Heart left ventricle (tissue), 16 donors: Measurements from ENCODE around the gene FEM1B. TPM values are rescaled to one million over a fixed set of nuclear protein-coding genes. Genes with fewer than 3 reads are reported as not detected.
A peak's percentile ranks its signal among the peaks of the same experiment; 100 is the strongest.

Experiments
- ATAC-seq, 4 donors: fragments of 200-7000 bp; cut with Tn5 transposase; one replicate each; pipeline ENCODE4 v1.9.1; 2020 to 2022; ENCODE audit warnings: moderate library complexity in 4 of 4, mild to moderate bottlenecking in 3 of 4, moderate number of reproducible peaks in 1 of 4
- DNase-seq, 5 donors: peaks; one replicate each; pipeline ENCODE4 v3.0.0-alpha.2; 2020
- H3K27ac ChIP-seq, 12 donors: fragments of 200-600 bp; sonication (generic) in 4 of 12; one replicate each; pipeline versions ENCODE4 v1.5.0 to v1.8.0; 2016 to 2022; ENCODE audit warnings: mild to moderate bottlenecking in 2 of 12
- H3K27me3 ChIP-seq, 9 donors: fragments of 200-600 bp; sonication (generic) in 2 of 9; one replicate each; pipeline versions ENCODE4 v1.5.1 to v1.8.0; 2016 to 2022; ENCODE audit warnings: mild to moderate bottlenecking in 3 of 9
- H3K36me3 ChIP-seq, 9 donors: fragments of 200-600 bp; sonication (generic) in 2 of 9; one replicate each; pipeline versions ENCODE4 v1.5.0 to v1.8.0; 2018 to 2022; ENCODE audit warnings: mild to moderate bottlenecking in 2 of 9
- H3K4me1 ChIP-seq, 12 donors: fragments of 200-600 bp; sonication (generic) in 4 of 12; one replicate each; pipeline versions ENCODE4 v1.5.0 to v1.8.0; 2016 to 2022; ENCODE audit warnings: mild to moderate bottlenecking in 3 of 12
- H3K4me3 ChIP-seq, 12 donors: fragments of 200-600 bp; sonication (generic) in 4 of 12; one replicate each; pipeline versions ENCODE4 v1.5.0 to v1.8.0; 2017 to 2022; ENCODE audit warnings: mild to moderate bottlenecking in 9 of 12, moderate library complexity in 4 of 12
- H3K9me3 ChIP-seq, 12 donors: fragments of 200-600 bp; sonication (generic) in 4 of 12; one replicate each; pipeline versions ENCODE4 v1.5.0 to v1.8.0; 2016 to 2022; ENCODE audit warnings: mild to moderate bottlenecking in 1 of 12
- POLR2A ChIP-seq, 2 donors: fragments of 450-650 bp; IDR thresholded peaks; one replicate each; pipeline ENCODE4 v1.6.1; 2017; ENCODE audit warnings: antibody characterized with exemption in 2 of 2, mild to moderate bottlenecking in 2 of 2, moderate library complexity in 2 of 2
- WGBS, 4 donors: extraction: QIAGEN DNeasy Blood & Tissue Kit in 2 of 4; methylation state at CpG; one replicate each; pipeline versions ENCODE4 v1.1.5 to v1.1.7; 2013 to 2018; 5-methylcytosine and 5-hydroxymethylcytosine counted together
- intact Hi-C, 10 donors: fragments of 100-400 bp; cut with DNase I; formaldehyde crosslinking; loops; one replicate each; pipeline versions ENCODE4 v1.11.1 to v1.14.2; 2022
- polyA plus RNA-seq, 2 donors: library from polyadenylated mRNA; stranded (reverse); fragments of 200-250 nt; gene quantifications; one replicate each; pipeline ENCODE4 v1.2.3, GENCODE V29; 2013
- total RNA-seq, 9 donors: library from RNA; depleted of rRNA in 2 of 9; stranded (reverse); fragments of >200 nt in 2 of 9; fragmentation: NEBNext Ultra II Directional in 3 of 9; extraction: Animal tissue kit (Norgen Biotek cat#: 25700) in 3 of 9; gene quantifications; one replicate each; pipeline versions ENCODE4 v1.1.0 to v1.2.4, GENCODE V29; 2016 to 2023
- TF ChIP-seq, protein P1 (sequence below), 12 donors: fragments of 200-600 bp; sonication (generic) in 4 of 12; IDR thresholded peaks; one replicate each; pipeline versions ENCODE4 v1.5.0 to v1.8.0; 2018 to 2022; ENCODE audit warnings: antibody characterized with exemption in 12 of 12, mild to moderate bottlenecking in 5 of 12
- donor health status: ischemic (EF 13 %, LVEDD 7.1; RV severe dilation, severe dysfunction).
- donor health status: healthy with polysubstance abuse.
- donor health status: DM: no; HTN: yes; CAD: no.
- donor health status: DM: no; HTN: no; CAD: no.
- donor health status: ischemic (EF 25% LVEDD 6.9; RV normal size, moderate dysfunction).
- donor health status: ischemic (EF 25% LVEDD 5.7; RV mildly dilated, moderate dysfunction).
- donor health status: healthy.
- donor health status: DM: yes; HTN: yes; CAD: no.
- donor health status: ischemic (EF 35%, LVEDD 5.7; RV mildly dilated, moderate dysfunction).
- donor health status: nonischemic (EF 11% LVEDD 7.7; RV severe dilation, severe dysfunction).
- donor health status: DM: yes; HTN: yes; CAD: no.
- donor health status: PGD.
- donor health status: ischemic (EF 29% LVEDD 5.4; RV normal size, mild dysfunction).
- donor health status: nonischemic (EF 23%, LVEDD 6.1; RV moderate dilation, normal function).

Gene FEM1B
- total and polyA plus RNA-seq, 11 donors = 9.3 to 94.0 (median 52.7) TPM

DNA sequence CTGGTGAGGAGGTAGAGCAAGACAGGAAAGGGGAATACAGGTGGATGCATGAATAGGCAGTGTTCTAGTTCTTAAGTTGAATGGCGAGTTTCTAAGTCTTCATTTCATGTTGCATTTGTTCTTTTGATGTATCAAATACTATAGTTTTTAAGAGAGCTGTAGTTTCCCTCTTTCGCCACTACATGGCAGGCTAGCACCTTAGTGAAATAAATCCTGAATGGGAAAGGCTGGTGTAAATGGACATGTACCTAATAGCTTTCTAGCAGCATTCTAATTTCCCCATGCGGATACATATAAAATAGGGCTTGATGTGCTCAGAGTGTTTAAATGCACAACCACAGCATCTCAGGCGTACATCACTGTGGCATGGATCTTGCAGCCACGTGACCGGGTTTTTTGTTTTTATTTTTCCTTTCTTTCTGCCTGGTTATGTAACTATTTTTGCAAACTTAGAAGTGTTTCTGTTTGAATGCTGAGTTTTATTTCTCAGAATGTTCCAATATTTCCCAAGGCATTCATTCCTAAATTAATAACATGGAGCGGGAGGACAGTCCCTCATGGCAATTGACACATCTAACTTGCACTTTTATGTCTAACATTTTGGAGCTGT is 24.5 kb upstream of the FEM1B start:
- Histone ChIP-seq H3K27ac (peak overlapping the region in 1 of 12 donors; percentile 2), H3K36me3 (no peaks in the 10 kb centered on the region), H3K4me3 (no peak overlapping the region), H3K27me3 (no peaks in the 10 kb centered on the region), H3K4me1 (peaks cover 0 to 19% (median 5%) of the 10 kb centered on the region in 12 donors), H3K9me3 (no peaks in the 10 kb centered on the region)
- TF ChIP-seq, protein P1, sequence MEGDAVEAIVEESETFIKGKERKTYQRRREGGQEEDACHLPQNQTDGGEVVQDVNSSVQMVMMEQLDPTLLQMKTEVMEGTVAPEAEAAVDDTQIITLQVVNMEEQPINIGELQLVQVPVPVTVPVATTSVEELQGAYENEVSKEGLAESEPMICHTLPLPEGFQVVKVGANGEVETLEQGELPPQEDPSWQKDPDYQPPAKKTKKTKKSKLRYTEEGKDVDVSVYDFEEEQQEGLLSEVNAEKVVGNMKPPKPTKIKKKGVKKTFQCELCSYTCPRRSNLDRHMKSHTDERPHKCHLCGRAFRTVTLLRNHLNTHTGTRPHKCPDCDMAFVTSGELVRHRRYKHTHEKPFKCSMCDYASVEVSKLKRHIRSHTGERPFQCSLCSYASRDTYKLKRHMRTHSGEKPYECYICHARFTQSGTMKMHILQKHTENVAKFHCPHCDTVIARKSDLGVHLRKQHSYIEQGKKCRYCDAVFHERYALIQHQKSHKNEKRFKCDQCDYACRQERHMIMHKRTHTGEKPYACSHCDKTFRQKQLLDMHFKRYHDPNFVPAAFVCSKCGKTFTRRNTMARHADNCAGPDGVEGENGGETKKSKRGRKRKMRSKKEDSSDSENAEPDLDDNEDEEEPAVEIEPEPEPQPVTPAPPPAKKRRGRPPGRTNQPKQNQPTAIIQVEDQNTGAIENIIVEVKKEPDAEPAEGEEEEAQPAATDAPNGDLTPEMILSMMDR (IDR thresholded peaks at IDR 0.05) = peak; percentile 80 to 93 (median 87)
- TF ChIP-seq POLR2A (IDR thresholded peaks at IDR 0.05) = no peak
- intact Hi-C loops = loop anchor here (1.0 to 10.0 kb wide), 12 partner anchors 44 to 674 kb away; no protein-coding TSS in a partner anchor
- 29 to 39% (median 34%) methylated on average over 7 of the region's 7 CpGs for WGBS, 4 donors
- DNase-seq (no peak), ATAC-seq (peak in 3 of 4 donors; percentile 29 to 45 (median 40))

DNA sequence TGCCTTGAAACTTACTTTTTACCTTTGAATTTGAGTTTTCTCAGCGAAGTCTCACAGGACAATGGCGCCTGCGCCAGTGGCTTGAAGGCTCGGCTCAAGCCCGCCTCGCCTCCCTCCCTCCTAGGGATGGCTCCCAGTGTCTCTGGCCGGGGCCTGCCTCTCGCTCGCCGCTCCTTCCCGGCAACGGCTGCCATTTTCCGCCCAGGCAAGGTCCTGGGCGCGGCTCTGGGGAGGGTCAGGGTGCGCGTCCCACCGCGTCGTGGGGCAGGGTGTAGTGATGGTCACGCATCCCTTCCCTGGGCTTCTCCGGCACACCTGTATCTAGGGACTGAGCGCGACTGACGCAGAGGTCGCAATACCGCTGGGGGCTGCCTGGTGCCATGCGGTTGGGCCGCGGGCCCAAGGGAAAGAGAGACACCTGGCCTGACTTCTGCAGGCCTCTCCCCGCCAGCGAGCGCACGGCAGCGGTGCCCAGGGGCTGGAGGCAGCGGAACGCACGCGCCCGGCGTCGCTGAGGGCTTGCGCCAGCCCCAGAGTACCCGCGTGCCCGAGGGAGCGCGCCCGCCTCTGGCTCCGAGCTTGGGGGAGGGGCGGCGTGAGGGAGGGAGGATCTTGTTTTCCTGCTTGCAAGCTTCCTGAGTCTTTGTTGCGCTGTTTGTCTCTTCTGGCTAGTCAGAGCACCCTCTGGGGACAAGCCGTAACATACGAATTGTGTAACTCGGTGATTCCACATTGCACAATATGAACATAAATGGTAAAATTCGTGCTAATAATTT is 20.7 kb upstream of the FEM1B start:
- intact Hi-C loops = loop anchor here in 5 of 10 donors (2.0 to 10.0 kb wide), 5 partner anchors 20 to 300 kb away; partner anchors contain the start of gene FEM1B (in 1 of the 5)
- H3K4me3 ChIP-seq = peak overlapping the region; percentile 9 to 70 (median 62)
- no peaks in the 10 kb centered on the region for H3K9me3 ChIP-seq
- TF ChIP-seq, protein P1 (IDR thresholded peaks at IDR 0.05) = peak in 2 of 12 donors; percentile 4 to 15
- TF ChIP-seq POLR2A (IDR thresholded peaks at IDR 0.05) = peak in 1 of 2 donors; percentile 65
- peak overlapping the region; percentile 71 to 90 (median 88) for H3K27ac ChIP-seq
- DNase-seq = peak; percentile 86 to 94 (median 89)
- ATAC-seq = peak; percentile 87 to 96 (median 95)
- peaks cover 0 to 20% (median 5%) of the 10 kb centered on the region in 12 donors for H3K4me1 ChIP-seq
- WGBS, 4 donors = 6 to 23% (median 12%) methylated on average over 28 to 57 of the region's 57 CpGs
- H3K36me3 ChIP-seq = no peaks in the 10 kb centered on the region
- no peaks in the 10 kb centered on the region for H3K27me3 ChIP-seq

DNA sequence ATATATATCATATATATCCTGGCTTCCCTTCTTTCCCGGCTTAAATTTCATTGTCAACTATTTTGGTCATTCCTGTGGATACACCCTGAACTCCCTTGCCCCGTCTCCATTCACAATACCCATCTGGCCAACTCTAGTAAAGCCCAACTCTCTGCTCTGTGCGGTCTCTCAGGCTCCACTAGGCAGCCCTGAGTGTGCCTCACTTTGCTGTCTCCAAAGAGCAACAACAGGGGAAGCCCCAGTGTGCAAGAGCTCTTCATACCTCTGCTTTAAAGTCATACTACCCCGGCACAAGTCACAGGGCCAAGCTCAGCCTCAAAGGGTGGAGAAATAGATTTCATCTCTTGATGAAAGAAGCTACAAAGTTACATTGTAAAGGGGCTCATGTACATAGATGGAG is 18.9 kb upstream of the FEM1B start:
- Histone ChIP-seq H3K9me3 (no peaks in the 10 kb centered on the region), H3K4me1 (peaks cover 0 to 20% (median 5%) of the 10 kb centered on the region in 12 donors), H3K27ac (peak overlapping the region in 3 of 12 donors; percentile 32 to 43 (median 33)), H3K4me3 (no peak overlapping the region), H3K36me3 (no peaks in the 10 kb centered on the region), H3K27me3 (no peaks in the 10 kb centered on the region)
- TF ChIP-seq, protein P1 (IDR thresholded peaks at IDR 0.05) = no peak
- no peak for TF ChIP-seq POLR2A (IDR thresholded peaks at IDR 0.05)
- no peak for DNase-seq
- intact Hi-C loops = loop anchor here in 5 of 10 donors (5.0 to 10.0 kb wide), 4 partner anchors 39 to 299 kb away; no protein-coding TSS in a partner anchor
- 58 to 71% (median 63%) methylated on average over 4 of the region's 4 CpGs for WGBS, 4 donors
- ATAC-seq = no peak

DNA sequence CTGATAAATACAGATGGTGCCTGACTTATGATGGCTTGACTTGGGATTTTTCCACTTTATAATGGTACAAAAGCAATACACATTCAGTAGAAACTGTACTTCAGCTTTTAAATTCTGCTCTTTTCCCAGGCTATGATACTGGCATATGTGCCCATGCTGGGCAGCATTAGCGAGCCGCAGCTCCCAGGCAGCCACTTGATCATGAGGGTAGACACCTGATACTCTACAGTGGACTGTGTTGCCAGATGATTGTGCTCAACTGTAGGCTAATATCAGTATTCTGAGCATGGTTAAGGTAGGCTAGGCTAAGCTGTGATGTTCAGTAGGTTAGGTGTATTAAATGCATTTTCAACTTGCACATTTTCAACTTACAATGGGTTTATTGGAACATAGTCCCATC is 17.7 kb upstream of the FEM1B start:
- intact Hi-C loops = loop anchor here in 5 of 10 donors (5.0 to 10.0 kb wide), 4 partner anchors 37 to 297 kb away; no protein-coding TSS in a partner anchor
- Histone ChIP-seq H3K27ac (peak overlapping the region in 3 of 12 donors; percentile 8 to 60 (median 28)), H3K4me1 (peaks cover 0 to 20% (median 5%) of the 10 kb centered on the region in 12 donors), H3K4me3 (no peak overlapping the region), H3K9me3 (no peaks in the 10 kb centered on the region), H3K36me3 (no peaks in the 10 kb centered on the region), H3K27me3 (peaks cover 0 to 8% (median 0%) of the 10 kb centered on the region in 9 donors)
- peak in 3 of 4 donors; percentile 12 to 68 (median 43) for ATAC-seq
- no peak for DNase-seq
- 52 to 67% (median 56%) methylated on average over 2 of the region's 2 CpGs for WGBS, 4 donors
- TF ChIP-seq, protein P1 (IDR thresholded peaks at IDR 0.05) = no peak
- TF ChIP-seq POLR2A (IDR thresholded peaks at IDR 0.05) = no peak
